GM19463 (cell line): Measurements from ENCODE around the gene ARHGAP35.
"Not testable (repeated sequence)": the region's sequence is repeated elsewhere in the genome, so short reads cannot be mapped to it uniquely, and the experiment has no call there.

Source experiments
- ATAC-seq: cut with Tn5 transposase; IDR thresholded peaks from one replicate; pipeline ENCODE4 v1.9.1; 2021; ENCODE audit warnings: mild to moderate bottlenecking, moderate library complexity; ENCODE audit not compliant: unreplicated experiment

Gene ARHGAP35

DNA sequence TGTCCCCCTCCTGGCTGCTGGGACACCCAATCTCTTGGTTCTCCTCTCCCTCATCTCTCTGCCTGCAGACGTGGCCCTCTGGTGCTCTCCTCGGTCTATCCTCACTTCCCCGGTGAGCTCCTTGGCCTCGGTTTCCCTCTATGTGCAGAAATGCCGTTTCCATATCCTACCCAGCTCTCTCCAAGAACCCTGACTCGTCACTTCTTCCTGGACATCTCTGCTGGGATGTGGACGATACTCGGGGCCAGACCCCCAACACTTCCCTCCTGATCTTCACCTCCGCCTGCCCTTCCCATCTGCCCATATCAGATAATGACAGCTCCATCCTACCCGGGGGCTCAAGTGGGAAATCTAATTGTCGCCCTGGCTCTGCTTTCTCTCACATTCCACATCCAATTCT lies 18.0 kb upstream of the ARHGAP35 start:
- no peak for ATAC-seq

DNA sequence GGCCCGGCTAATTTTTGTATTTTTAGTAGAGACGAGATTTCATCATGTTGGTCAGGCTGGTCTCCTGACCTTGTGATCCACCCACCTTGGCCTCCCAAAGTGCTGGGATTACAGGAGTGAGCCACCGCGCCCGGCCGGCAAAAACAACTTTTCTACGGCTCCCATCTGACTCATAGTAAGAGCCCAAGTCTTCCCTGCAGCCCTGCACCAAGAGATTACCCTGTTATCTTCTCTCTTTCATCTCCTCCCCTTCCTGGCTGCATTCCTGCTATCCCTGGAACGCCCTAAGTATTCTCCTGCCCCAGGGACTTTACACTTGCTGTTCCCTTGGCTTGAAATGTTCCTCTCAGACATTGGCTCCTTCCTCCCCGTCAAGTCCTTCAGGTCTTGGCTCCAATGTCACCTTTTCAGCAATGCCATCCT lies 16.7 kb upstream of the ARHGAP35 start:
- ATAC-seq = no peak

DNA sequence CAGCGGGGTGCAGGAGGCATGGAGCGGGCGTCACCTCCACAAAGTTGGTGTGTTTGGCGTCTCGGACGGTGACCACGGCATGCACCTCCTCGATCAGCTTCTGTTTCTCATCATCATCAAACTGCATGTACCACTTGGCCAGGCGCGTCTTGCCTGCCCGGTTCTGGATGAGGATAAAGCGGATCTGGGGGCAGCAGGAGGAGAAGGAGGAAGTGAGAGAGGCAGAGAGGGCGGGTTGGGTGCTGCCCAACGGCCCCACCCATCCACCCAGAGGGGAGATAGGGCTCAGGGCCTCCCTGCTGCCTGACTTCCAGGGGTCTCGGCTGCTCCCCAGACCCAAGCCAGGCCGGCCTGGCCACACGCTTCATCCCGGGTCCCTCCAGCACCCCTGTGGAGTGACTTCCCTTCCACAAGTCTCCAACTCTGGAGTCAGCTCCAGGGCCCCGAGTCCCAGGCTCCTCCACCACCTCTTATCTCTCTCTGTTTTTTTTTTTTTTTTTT lies 14.8 kb upstream of the ARHGAP35 start:
- no peak for ATAC-seq

DNA sequence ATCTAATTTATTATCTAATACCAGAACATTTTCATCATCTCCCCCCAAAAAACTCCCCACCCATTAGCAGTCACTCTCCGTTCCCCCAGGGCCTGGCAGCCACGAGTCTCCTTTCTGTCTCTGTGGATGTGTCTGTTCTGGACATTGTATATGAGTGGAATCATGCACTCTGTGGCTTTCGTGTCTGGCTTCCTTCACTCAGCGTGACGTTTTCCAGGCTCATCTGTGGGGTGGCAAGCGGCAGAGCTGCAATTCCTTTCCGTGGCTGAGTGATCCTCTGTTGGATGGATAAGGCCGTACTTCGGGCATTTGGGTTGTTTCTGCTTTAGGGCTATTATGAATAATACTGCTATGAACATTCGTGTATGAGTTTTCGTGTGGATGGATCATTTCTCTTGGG lies 13.3 kb upstream of the ARHGAP35 start:
- ATAC-seq = no peak

DNA sequence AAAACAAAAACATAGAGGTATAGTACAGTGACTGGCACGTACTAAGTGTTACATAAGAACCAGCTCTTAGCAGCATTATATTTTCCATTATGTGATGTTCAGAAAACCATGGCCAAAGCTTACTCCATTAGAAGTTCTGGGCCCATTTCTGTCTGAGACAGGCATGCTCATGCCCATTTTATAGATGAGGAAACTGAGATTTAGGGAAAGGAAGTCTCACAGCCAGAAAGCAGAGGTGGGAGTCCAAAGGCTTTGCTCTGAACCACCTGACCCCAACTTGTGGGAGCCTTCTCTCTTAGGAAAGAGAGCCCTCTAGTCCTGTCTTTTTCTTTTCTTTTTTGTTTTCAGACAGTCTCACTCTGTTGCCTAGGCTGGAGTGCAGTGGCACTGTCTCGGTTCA lies 12.4 kb upstream of the ARHGAP35 start:
- no peak for ATAC-seq

DNA sequence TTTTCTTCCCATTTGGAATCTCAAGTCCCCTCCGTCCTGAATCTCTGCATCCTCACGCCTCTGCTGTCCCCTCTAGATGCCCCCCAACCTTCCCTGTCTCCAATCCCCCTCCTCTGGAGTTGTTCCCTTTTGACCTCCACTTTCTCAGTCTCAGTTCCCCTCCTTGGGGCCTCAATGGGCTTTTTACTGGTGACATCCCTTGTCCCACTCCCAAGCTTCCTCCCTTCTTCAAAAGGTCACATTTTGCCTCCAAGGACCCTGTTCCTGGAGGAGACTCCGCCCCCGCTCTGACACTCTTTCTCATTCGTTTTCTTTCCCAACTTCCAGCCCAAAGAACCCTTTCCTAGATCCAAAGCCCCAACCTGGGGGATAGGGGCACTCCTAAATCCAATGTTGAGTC lies 11.2 kb upstream of the ARHGAP35 start:
- no peak for ATAC-seq

DNA sequence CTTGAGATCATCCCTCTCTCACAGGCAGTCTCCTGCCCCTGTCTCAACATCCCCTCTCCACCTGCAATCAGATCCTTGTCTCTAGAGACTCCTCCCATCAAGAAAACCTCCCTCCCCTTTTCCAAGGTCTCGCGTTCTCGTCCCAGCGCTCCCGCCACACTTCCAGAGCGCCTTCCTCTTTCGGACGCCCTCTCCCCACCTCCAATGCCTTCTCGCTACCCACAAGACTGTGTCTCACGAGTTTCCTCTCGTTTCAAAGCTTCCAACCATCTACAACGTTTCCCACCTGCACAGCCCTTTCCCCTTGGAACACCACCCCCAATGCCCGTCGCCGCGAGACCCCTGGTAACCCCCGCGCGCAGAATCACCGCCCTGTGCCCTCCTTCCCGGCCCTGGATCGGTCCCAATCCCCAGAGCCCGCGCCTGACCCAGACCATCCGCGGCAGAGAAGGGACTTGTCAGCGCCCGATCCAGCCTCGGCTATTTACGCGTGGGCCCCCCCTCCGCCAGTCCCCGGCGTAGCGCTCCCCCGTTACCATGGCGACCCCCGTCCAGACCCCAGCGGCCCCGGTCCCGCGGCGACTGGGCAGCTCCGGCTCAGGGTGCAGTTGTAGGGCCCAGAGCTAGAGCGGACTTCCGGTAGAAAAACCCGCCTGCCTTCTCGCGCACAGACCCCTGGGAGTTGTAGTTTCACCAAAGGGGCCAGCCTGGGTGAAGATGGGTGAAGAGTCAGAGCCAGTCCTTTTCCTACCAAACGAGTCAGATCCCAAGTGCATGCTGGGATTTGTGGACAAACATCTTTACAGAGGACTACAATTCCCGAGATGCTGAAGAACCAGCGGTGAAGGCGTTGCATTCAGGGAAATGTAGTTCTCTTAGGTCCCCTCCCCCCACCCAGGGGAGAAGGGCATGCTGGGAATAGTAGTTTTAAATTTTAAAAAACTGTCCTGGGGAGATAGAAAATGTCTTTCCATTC lies 10.3 kb upstream of the ARHGAP35 start, which contains the start of gene AP2S1:
TSS of gene AP2S1 (minus strand) at position 619 of the 976 bp plus-strand sequence. CDS start at position 539, 80 bp downstream.
- ATAC-seq = peak; percentile 97

DNA sequence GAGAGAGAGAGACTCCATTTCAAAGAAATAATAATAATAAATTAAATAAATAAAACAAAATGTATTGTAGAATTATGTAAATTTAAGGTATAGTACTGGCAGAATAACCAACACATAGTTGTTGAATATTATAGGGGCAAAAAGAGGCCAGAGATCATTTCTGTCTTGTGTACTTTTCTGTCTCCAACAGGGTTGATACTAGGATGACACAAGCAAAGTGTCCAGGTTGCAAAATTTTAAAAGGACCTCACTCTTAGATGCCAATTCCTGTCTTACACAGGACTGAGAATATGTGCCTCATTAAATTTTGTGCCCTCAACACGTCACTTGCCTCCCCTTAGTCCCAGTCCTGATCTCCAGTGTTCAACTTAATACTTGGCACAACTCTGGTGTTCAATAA lies 8.0 kb upstream of the ARHGAP35 start:
- no peak for ATAC-seq

DNA sequence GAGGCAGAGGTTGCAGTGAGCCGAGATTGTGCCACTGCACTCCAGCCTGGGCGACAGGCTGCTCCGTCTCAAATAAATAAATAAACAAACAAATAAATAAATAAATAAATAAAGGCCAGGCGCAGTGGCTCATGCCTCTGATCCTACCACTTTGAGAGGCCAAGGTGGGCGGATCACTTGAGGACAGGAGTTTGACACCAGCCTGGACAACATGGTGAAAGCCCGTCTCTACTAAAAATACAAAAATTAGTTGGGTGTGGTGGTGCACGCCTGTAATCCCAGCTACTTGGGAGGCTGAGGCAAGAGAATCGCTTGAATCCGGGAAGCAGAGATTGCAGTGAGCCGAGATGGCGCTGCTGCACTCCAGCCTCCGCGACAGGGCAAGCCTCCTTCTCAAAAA lies 6.1 kb upstream of the ARHGAP35 start:
- not testable (repeated sequence) for ATAC-seq

DNA sequence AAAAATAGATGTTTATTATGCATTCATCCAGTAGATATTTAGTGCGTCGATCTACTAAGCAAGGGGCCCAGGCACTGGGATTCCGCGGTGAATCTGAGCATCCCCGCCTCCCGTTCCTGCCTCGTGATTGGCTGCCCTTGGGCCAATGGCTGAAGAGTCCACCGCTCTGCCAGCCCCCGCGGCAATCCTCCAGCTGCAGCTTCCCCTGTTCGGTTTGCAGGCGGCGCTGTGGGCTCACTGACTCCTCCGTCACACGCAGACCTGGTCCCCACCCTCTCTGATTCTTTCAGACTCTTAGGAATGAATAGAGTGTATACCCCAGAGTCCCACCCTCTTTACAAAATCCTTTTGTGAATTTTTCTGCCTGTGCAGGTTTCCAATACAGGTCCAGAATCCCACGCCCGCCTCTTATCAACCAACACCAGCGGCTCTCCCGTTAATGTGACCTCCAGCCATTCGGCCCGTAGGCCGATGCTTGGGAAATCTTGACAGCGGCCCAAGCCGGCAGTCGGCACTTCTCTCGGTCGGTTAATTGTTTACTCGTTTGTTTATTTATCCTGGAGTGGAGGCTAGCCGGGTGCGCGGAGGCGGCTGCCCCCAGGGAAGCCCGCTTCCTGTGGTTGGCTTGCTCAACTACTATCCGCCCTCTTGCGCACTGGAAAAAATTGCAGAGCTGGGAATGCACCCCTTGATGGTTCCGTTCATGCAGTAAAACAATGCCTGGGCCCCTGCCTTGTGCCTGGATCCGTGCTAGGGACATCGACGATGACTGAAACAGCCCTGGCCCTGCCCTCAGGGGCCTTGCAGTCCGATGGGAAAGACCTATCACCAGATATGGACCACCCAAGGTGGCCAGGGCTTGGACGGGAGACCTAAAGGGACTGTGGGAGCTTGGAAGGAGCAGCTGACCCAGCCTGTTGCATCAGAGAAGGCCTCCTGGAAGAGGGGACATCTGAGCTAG lies 4.5 kb upstream of the ARHGAP35 start:
- peak; percentile 49 for ATAC-seq

DNA sequence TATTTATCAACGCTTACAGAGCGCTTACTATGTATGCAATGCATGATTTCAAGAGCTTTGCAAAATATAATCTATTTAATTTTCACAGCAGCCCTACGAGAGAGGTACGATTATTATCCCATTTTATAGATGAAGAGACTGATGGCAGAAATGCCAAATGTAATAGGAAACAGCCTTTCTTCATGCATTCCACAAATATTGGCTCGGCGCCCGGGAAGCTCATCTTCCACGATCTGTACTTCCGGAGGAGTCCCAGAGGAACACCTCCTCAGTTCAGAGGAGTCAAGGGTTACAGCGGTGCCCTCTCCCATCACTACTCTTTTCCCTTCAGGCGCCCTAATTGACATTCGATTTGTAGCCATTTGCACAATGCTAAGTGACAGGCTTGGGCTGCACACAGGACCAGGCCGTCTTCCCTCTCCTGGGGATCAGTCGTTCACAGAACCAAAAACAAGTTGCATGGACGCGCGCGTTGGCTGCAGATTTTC lies 1.1 kb upstream of the ARHGAP35 start:
- ATAC-seq = no peak

DNA sequence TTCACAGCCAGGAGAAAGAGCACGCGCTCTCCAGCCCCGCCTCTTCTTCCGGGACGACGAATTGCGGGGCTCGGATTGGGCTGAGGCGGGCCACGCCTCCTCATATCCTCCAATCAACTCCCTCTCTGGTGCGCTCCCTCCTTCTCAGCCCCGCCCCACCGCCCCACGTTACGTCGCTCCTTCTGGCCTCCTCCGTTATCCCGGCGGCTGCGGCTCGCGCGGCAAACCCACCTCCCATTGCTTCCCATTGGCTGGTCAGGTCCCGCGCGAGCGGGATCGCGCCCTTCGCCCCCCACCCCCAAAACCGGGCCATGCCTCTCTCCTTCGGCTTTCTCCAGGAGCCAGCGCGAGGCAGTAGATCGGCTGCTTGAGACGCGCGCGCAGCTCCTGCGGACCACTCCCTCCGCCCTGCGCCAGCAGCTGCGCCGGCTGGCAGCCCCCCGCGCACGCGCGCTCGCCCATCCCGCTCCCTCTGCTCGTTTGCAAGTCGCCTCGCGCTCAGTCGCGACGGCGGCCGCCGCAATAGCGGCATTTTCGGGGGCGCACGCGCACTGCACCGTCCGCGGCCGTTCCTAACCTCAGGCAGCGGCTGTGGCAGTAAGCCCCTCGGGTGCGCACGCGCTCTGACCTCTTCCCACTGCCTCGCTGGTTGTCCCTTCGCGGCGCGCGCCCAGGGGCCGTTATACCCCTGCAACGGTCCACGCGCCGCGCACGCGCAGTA lies 512 bp upstream of the ARHGAP35 start:
- ATAC-seq = peak; percentile 70

DNA sequence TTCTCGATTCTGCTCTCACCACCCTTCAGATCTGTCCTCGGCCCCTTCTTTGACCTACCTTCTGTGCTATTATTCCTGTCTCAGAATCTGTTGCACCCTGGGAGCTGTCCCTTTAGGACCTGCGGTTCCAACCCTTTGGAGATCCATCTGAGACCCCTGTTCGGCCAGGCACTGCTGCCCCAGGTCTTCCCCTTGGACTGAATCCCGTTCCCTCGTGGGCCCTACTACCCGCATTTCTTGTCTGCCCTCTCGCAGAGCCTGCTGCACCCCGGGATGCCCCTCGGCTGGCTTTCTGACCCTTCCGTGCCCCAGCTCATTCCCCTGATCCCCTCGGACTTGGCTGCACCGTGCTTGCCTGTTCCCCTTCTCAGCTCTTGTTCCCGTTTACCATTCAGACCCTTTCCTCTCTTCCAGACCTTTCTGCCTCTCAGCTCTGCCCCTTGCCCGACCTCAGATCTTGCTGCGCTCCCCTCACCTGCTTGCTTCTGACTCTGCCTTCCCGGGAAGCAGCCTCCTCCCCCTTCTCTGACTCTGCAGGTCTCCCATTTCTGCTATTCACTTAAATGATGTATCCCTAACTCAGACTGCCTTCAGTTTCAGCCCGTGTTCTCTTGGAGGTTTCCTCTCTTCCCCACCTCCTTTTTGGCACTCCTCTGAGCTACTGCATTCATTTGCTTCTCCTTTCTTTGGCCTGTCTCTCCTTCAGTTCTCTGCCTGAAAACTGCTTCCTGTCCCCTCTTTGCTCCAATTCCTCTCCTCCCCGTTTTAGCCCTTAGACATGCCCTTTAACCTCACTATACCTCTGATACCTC lies 1.1 kb downstream of the ARHGAP35 start:
- ATAC-seq = no peak

DNA sequence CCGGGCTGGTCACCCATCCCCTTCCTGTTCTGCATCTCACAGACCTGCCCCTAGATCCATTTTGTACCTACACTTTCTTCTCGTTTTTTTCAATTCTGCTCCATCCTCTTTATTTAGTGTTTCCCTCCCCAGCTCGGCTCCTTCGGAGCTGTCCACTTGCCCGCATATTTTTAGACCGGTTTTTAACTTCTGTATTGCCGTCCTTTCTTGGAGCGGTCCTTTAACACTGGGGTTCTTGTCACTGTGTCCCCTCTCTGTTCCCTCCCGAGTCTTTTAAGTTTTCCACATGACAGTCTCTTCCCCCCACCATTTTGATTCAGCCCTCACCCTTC lies 1.7 kb downstream of the ARHGAP35 start:
- no peak for ATAC-seq

DNA sequence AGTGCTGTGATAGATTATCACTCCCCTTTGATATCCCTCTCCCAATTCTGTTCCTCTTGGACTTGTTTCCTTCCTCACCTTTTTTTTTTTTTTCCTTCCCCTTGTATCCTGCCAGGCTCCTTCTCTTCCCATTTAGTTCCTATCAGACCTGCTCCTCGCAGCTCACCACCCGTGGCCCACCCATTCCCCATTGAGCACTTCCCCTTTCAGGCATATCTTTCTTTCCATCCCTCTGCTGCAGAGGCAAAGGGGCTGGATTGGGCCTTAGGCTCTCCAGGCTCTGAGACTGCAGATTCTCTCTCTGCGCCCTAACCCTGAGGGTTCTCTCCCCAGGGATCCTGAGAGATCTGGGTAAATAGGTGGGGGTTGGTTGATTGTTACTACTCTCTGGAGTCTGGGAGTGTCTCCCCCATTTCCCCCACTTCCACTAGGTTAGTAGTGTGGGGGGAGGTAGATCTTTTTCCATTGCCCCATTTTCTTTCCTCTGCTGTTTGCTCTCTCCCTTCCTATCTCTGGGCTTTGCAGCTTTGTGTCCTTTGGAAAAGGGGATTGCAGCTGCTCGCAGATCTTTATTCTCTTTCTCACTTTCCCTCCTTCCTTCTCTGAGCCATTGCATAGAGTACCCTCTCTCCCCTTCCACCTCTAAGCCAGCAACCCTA lies 2.3 kb downstream of the ARHGAP35 start:
- no peak for ATAC-seq

DNA sequence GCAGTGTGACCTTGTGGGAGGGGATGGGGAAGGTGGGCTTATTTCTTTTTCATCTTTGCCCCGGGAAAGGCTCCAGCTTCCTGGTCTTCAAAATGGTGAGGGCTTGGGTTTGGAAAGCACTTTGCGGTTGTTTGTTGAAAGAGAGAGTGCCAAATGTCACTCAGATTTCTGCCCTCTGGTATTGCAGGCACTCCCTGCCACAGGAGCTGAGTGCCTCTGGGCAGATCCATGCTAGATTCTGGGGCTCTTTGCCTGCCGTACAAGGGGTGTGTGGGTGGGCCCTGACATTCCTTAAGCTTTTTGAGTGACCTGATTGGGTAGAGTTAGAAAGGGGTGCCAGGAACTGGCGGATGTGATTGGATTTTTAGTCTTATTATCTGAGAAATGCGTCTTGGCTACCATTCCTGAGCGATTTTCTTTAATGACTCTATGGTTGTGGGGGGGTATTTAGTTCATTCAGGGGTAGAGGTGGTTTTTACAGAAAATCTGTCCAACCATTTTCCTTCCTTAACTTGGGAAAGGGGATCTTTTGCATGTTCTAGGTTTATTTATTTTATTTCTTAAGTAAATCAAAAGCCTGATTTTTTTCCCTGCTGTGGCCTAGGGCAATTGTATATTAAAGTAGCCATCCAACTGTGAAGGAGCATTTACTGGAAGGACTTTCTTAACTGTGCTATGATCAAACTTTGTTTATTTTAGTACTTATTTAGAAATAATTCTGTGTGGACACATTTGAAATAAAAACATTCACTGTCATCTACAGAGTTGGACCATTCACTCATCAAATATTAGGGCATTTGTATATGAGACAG lies 3.2 kb downstream of the ARHGAP35 start:
- no peak for ATAC-seq

DNA sequence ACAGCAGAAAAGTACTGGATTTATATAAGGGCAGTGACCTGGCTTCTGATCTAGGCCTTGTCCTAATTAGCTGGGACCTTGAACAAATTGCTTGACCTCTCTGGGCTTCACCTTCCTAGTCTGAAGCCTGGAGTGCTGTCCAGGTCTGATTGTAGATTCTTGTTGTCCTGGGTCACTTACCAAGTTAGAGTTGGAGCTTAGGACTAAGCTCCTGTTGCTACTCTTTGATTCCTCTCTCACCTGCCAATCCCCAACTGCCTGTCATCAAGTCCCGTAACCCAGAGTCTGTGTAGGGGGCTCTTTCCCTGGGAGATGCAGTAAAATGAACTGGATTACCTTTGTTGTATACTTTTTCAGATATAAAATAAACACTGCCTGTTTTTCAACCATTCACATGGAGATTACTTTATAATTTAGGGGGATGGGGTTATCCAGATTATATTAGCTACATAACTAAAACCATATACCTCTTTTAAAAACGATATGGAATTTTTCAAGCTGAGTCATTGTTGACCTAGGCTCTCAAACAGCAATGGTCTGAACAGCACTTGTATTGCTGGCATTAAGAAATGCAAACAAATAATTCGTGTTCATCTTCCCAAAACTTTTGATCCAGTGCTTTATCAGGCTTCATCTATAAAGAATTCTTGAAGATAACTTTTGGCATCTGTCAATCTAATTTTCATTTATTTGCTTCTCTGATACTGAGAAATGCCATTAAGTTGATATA lies 5.8 kb downstream of the ARHGAP35 start:
- no peak for ATAC-seq

DNA sequence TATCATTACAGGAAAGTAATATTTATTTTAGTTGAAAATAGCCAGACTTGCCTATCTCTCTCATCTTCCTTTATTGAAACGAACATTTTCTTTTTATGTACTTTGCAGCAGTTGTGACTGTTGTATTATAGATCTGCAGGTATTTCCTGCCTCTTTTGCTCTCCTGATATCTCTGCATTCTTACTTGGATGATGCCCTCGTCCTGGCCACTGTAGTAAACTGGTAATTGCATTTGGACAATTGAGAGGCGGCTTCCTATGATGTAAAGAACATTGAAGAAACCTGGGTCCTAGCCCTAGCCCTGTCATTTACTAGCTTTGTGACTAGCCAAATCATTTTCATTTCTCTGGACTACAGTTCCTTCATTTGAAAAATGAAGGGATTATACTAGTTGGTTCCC lies 6.4 kb downstream of the ARHGAP35 start:
- ATAC-seq = no peak
